ENCODE results near the gene EIF5B.

Gene EIF5B

DNA sequence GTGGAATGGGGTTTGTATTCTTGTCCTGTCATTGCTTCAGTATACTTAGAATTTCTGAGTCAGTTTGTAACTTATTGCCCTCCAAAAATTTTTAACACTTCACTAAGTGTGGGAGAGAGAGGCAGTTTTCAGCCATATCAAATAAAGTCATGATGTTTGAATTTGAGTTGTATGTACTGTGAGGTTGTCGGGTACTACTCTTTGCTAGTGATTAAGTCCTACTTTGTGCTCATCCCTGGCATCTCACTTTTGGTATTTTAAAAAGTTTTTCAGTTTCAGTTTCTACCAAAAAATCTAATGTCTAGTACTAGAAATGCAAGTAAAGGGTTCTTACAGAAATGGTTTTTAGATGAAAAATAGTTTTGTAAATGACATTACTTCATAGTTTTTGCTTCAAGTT lies 40.7 kb downstream of the EIF5B start:
- H3K27me3 ChIP-seq (replicated peaks) = no peaks in the 10 kb centered on the region
- no peak overlapping the region for H3K27ac ChIP-seq
- peaks cover 38% of the 10 kb centered on the region for H3K36me3 ChIP-seq (replicated peaks)
- H3K4me3 ChIP-seq (ENCODE audit: low read depth, low read length) = no peak overlapping the region
- DNase-seq = no peak
- in situ Hi-C loops (cut with HindIII; ENCODE audit: low pct_ligation_motif_present, low sequenced_read_pairs) = no loop called here
- TF ChIP-seq CTCF (IDR thresholded peaks at IDR 0.05; ENCODE audit: low read depth, low read length, missing control alignments) = no peak

DNA sequence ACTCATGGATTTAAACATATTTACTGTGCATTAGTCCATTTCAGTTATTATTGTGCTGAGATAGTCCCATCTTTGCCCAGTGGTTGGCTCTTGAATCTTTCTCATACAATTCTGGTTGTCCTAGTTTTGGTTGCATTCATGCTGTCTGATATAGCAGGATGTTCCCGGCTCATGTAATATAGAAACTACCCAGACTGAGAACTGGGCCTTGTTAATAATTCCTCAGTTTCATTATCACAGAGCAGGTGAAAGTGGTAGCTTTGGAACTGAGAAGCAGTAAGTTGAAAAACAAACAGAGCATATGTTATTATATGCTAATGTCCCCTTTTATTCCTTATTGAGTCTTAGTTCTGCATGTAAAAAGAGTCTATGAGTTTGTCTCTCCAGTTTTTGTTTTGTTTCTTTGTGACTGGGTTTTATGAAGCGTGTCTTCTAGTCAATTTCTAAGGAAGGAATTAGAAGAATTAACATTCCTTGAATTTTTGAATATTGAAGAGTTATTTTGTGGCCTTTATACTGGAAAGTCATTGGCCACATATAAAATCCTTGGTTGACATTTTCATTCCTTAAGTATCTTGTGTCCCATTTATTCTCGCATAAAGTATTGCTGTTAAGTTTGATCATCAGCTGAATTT lies 43.3 kb downstream of the EIF5B start:
- in situ Hi-C loops (cut with HindIII; ENCODE audit: low pct_ligation_motif_present, low sequenced_read_pairs) = no loop called here
- Histone ChIP-seq H3K27ac (no peak overlapping the region), H3K36me3 (replicated peaks) (peaks cover 50% of the 10 kb centered on the region), H3K4me3 (ENCODE audit: low read depth, low read length) (no peak overlapping the region), H3K27me3 (replicated peaks) (no peaks in the 10 kb centered on the region)
- no peak for DNase-seq
- TF ChIP-seq CTCF (IDR thresholded peaks at IDR 0.05; ENCODE audit: low read depth, low read length, missing control alignments) = no peak

- peaks cover 38% of the 10 kb centered on the region for H3K36me3 ChIP-seq (replicated peaks)
- TF ChIP-seq CTCF (IDR thresholded peaks at IDR 0.05; ENCODE audit: low read depth, low read length, missing control alignments) = no peak
- H3K27me3 ChIP-seq (replicated peaks) = no peaks in the 10 kb centered on the region
- DNase-seq = no peak
- in situ Hi-C loops (cut with HindIII; ENCODE audit: low pct_ligation_motif_present, low sequenced_read_pairs) = no loop called here
- H3K27ac ChIP-seq = no peak overlapping the region
- no peak overlapping the region for H3K4me3 ChIP-seq (ENCODE audit: low read depth, low read length)
Observed at GRCh38 chr2:99382143-99382542, 45.0 kb downstream of the EIF5B start.

DNA sequence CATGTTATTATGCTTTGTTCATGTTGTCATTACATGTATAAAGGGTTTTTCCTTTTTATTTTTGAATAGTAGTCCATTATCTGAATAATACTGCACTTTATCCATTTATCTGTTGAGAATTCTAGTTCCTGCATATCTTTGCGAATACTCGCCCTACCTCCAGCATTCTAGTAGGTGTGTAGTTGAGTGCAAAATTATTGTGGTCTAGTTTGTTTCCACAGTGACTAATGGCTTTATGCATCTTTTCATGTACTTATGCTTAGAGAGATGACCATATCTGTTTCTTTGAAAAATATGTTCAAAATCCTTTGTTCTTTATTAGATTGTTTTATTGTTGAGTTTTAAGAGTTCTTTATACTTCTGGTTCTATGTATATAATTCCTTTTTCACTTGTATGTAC lies 48.8 kb downstream of the EIF5B start:
- Histone ChIP-seq H3K27ac (no peak overlapping the region), H3K36me3 (replicated peaks) (peaks cover 35% of the 10 kb centered on the region), H3K4me3 (ENCODE audit: low read depth, low read length) (no peak overlapping the region), H3K27me3 (replicated peaks) (no peaks in the 10 kb centered on the region)
- TF ChIP-seq CTCF (IDR thresholded peaks at IDR 0.05; ENCODE audit: low read depth, low read length, missing control alignments) = no peak
- in situ Hi-C loops (cut with HindIII; ENCODE audit: low pct_ligation_motif_present, low sequenced_read_pairs) = no loop called here
- peak; percentile 40 for DNase-seq

DNA sequence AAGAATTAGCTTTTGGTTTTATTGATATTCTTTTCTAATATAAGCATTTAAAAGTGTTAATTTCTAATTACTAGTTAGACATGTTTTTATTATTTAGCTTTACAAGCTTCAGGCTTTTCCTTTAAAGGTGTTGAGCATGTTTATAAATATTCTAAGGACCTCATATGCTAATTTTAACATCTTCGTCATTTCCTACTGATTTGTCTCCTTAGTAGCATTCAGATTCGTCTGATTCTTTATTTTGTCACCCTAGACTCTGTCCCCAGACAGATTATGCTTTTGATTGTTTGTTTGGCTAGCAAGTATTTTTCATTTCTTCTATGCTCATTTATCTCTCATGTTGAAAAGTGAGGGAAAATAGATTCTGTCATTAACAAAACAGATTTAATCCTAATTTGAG lies 51.7 kb downstream of the EIF5B start:
- in situ Hi-C loops (cut with HindIII; ENCODE audit: low pct_ligation_motif_present, low sequenced_read_pairs) = no loop called here

More for the DNA sequence above, 51.7 kb downstream of the EIF5B start:
- peaks cover 34% of the 10 kb centered on the region for H3K36me3 ChIP-seq (replicated peaks)
- H3K27ac ChIP-seq = no peak overlapping the region
- TF ChIP-seq CTCF (IDR thresholded peaks at IDR 0.05; ENCODE audit: low read depth, low read length, missing control alignments) = no peak
- no peak overlapping the region for H3K4me3 ChIP-seq (ENCODE audit: low read depth, low read length)
- no peak for DNase-seq
- H3K27me3 ChIP-seq (replicated peaks) = no peaks in the 10 kb centered on the region

Data from brain microvascular endothelial cell (primary cell).